Measurements from ENCODE around the gene SRSF12. TPM values are rescaled to one million over a fixed set of nuclear protein-coding genes. Genes with fewer than 3 reads are reported as not detected.

Gene SRSF12
- polyA plus RNA-seq, 1 donor = 20.1 TPM

Other genes starting within 250 kb of the SRSF12 start
- gene RNGTT, start 154.5 kb downstream of the SRSF12 start, polyA plus RNA-seq (ENCODE audit: insufficient read length) = 18.1 TPM
- 114 TPM for gene PNRC1, start 37.3 kb downstream of the SRSF12 start, polyA plus RNA-seq (ENCODE audit: insufficient read length)
- 38.1 TPM for gene PM20D2, start 28.0 kb upstream of the SRSF12 start, polyA plus RNA-seq (ENCODE audit: insufficient read length)
- gene GABRR1, start 99.3 kb upstream of the SRSF12 start, polyA plus RNA-seq (ENCODE audit: insufficient read length) = 1.2 TPM
- 2.1 TPM for gene GABRR2, start 197.2 kb upstream of the SRSF12 start, polyA plus RNA-seq (ENCODE audit: insufficient read length)
- gene UBE2J1, start 234.7 kb upstream of the SRSF12 start, polyA plus RNA-seq (ENCODE audit: insufficient read length) = 59.3 TPM

All from left kidney (tissue), 1 donor.